GM12864 (cell line): ENCODE results near the gene MYCBP2.

ENCODE experiments used
- DNase-seq: peaks from one replicate; pipeline ENCODE4 v3.0.0-alpha.2; 2011; ENCODE audit warnings: low read depth
- H3K4me3 ChIP-seq: 2 replicates; pipeline ENCODE4 v1.5.1; 2011; ENCODE audit warnings: mild to moderate bottlenecking, low read depth, low read length, control low read depth
- CTCF ChIP-seq: IDR thresholded peaks from 2 replicates; pipeline ENCODE4 v1.5.1; 2011; ENCODE audit warnings: low read depth, mild to moderate bottlenecking, moderate library complexity, low read length, control low read depth, inconsistent platforms; ENCODE audit errors: missing control alignments

MYCBP2 gene

GRCh38 chr13:77190349-77190958, 136.4 kb downstream of the MYCBP2 start:
- no peak for TF ChIP-seq CTCF
- H3K4me3 ChIP-seq = no peak overlapping the region
- no peak for DNase-seq

GRCh38 chr13:77185721-77186120, 141.2 kb downstream of the MYCBP2 start:
- DNase-seq = no peak
- H3K4me3 ChIP-seq = no peak overlapping the region
- no peak for TF ChIP-seq CTCF

GRCh38 chr13:77184455-77184854, 142.4 kb downstream of the MYCBP2 start:
- DNase-seq = peak; percentile 77
- H3K4me3 ChIP-seq = no peak overlapping the region
- no peak for TF ChIP-seq CTCF

GRCh38 chr13:77180011-77180410, 146.9 kb downstream of the MYCBP2 start:
- TF ChIP-seq CTCF = no peak
- no peak overlapping the region for H3K4me3 ChIP-seq
- no peak for DNase-seq

GRCh38 chr13:77177646-77178045, 149.2 kb downstream of the MYCBP2 start:
- H3K4me3 ChIP-seq = no peak overlapping the region
- no peak for DNase-seq
- no peak for TF ChIP-seq CTCF

- TF ChIP-seq CTCF = no peak
- DNase-seq = no peak
- H3K4me3 ChIP-seq = no peak overlapping the region
Measured at GRCh38 chr13:77176350-77176749, 150.5 kb downstream of the MYCBP2 start.

GRCh38 chr13:77172650-77173049, 154.2 kb downstream of the MYCBP2 start:
- DNase-seq = no peak
- TF ChIP-seq CTCF = no peak
- no peak overlapping the region for H3K4me3 ChIP-seq
